ENCODE data around the gene SLC9A5.

SLC9A5 gene

DNA sequence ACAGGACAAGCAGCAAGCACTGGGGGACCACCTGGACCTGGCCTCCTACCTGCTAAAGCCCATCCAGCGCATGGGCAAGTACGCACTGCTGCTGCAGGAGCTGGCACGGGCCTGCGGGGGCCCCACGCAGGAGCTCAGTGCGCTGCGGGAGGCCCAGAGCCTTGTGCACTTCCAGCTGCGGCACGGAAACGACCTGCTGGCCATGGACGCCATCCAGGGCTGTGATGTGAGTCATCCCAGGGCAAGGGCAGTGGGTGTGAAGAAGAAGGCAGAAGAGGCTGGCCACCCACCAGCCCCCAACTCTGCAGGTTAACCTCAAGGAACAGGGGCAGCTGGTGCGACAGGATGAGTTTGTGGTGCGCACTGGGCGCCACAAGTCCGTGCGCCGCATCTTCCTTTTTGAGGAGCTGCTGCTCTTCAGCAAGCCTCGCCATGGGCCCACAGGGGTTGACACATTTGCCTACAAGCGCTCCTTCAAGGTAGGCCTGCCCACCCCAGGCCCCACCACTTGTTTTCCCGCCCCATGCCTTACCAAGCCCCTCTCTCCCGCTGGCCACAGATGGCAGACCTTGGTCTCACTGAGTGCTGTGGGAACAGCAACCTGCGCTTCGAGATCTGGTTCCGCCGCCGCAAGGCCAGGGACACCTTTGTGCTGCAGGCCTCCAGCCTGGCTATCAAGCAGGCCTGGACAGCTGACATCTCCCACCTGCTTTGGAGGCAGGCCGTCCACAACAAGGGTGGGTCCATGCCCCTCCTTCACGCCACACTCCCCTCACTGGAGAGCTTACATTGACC, 37.9 kb downstream of the SLC9A5 start:
- TF ChIP-seq, protein P1, sequence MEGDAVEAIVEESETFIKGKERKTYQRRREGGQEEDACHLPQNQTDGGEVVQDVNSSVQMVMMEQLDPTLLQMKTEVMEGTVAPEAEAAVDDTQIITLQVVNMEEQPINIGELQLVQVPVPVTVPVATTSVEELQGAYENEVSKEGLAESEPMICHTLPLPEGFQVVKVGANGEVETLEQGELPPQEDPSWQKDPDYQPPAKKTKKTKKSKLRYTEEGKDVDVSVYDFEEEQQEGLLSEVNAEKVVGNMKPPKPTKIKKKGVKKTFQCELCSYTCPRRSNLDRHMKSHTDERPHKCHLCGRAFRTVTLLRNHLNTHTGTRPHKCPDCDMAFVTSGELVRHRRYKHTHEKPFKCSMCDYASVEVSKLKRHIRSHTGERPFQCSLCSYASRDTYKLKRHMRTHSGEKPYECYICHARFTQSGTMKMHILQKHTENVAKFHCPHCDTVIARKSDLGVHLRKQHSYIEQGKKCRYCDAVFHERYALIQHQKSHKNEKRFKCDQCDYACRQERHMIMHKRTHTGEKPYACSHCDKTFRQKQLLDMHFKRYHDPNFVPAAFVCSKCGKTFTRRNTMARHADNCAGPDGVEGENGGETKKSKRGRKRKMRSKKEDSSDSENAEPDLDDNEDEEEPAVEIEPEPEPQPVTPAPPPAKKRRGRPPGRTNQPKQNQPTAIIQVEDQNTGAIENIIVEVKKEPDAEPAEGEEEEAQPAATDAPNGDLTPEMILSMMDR (IDR thresholded peaks at IDR 0.05) = no peak

- TF ChIP-seq, protein P1 (IDR thresholded peaks at IDR 0.05) = no peak
These were observed 39.2 kb downstream of the SLC9A5 start for GRCh38 chr16:67287960-67288359.

- TF ChIP-seq, protein P1 (IDR thresholded peaks at IDR 0.05) = no peak
These were observed 42.7 kb downstream of the SLC9A5 start for GRCh38 chr16:67291461-67291860.

DNA sequence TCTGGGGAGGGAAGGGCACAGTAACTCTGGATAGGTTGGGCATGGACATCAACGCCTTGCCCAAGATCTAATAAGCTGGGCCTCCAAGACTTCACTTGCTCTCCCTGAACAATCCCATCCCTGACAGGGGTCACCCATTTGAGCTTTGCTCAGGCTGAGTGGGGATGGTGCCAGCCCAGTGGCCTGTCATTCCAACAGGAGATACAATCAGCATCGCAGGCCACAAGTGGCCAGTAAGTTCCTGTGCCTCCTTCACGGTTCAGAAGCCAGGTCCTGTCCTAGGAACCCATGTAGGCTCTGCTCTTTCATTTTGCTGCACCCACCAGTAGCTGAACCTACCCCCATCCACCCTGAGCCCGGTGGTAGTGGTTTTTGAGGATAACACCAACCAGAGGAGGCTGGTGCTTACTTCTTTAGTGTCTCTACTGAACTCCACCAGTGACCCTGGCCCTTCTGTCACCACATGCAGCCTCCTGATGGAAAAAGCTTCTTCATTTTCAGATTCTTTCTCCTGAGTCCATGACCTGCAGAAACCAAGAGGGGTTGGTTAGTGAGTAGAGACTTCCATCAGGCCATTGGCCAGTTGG, 45.5 kb downstream of the SLC9A5 start:
- TF ChIP-seq, protein P1 (IDR thresholded peaks at IDR 0.05) = no peak

DNA sequence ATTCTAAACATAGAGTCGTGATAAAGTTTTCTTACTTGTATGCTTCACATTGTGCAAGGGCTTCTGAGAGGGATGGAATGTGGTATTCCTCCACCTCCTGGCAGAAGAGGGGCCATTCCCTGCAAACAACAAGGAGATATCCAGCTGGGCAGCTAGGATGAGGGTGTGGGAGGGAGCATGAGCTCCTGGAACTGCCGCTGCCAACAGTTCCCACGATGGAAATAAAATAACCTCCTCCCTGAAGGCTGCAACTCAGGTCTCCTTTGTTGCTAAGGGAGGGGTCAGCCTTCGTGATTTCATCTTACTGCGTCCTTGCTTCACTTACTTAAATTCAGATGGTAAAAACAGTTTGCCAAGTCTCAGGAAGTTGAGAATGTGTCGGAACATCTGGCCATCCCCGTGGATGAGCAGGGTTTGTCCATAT, 46.2 kb downstream of the SLC9A5 start:
- TF ChIP-seq, protein P1 (IDR thresholded peaks at IDR 0.05) = no peak

DNA sequence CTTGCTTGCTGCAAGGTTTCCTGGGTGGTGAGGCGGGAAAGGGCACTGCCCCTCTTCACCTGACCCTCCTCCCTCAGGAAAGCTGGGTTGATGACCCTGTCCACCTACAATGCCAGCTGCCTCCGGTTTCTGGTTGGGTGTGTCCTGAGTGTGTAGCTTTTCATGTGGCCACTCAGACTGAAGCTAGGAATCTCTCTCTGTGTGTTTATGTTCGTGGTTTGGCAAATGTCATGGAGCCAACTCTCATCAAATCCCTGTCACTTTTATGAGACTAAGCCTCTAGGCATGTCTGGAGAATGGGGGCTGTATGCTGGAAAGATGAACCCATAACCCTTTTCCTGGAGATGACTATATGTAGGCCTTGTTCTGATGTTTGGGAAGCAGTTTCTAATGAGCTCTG, 47.6 kb downstream of the SLC9A5 start:
- TF ChIP-seq, protein P1 (IDR thresholded peaks at IDR 0.05) = no peak

- TF ChIP-seq, protein P1 (IDR thresholded peaks at IDR 0.05) = no peak
These were observed 49.5 kb downstream of the SLC9A5 start for GRCh38 chr16:67298277-67298676.

Measured in LNCAP (cell line).